Measurements from ENCODE around the gene KCNA5. TPM values are rescaled to one million over a fixed set of nuclear protein-coding genes. Genes with fewer than 3 reads are reported as not detected.

Gene KCNA5
- total RNA-seq, 1 donor from 2014 or later = 1.2 TPM

GRCh38 chr12:5027046-5027821 is 16.4 kb upstream of the KCNA5 start:
- H3K27me3 Mint-ChIP-seq (ENCODE audit: unreplicated experiment) = peaks cover 1% of the 10 kb centered on the region
- no peak for TF ChIP-seq CTCF (IDR thresholded peaks at IDR 0.05; ENCODE audit: unreplicated experiment)
- no peaks in the 10 kb centered on the region for H3K9me3 Mint-ChIP-seq (ENCODE audit: unreplicated experiment)
- DNase-seq (ENCODE audit: low spot score) = no peak
- H3K4me1 Mint-ChIP-seq (ENCODE audit: unreplicated experiment) = peaks cover 20% of the 10 kb centered on the region
- H3K27ac Mint-ChIP-seq (ENCODE audit: unreplicated experiment) = no peak overlapping the region
- no peak overlapping the region for H3K4me3 Mint-ChIP-seq (ENCODE audit: unreplicated experiment)
- H3K36me3 Mint-ChIP-seq (ENCODE audit: low read depth, unreplicated experiment) = no peaks in the 10 kb centered on the region

- H3K36me3 Mint-ChIP-seq (ENCODE audit: low read depth, unreplicated experiment) = no peaks in the 10 kb centered on the region
- H3K4me1 Mint-ChIP-seq (ENCODE audit: unreplicated experiment) = peaks cover 37% of the 10 kb centered on the region
- peaks cover 3% of the 10 kb centered on the region for H3K27me3 Mint-ChIP-seq (ENCODE audit: unreplicated experiment)
- H3K4me3 Mint-ChIP-seq (ENCODE audit: unreplicated experiment) = no peak overlapping the region
- no peak for TF ChIP-seq CTCF (IDR thresholded peaks at IDR 0.05; ENCODE audit: unreplicated experiment)
- no peak overlapping the region for H3K27ac Mint-ChIP-seq (ENCODE audit: unreplicated experiment)
- H3K9me3 Mint-ChIP-seq (ENCODE audit: unreplicated experiment) = no peaks in the 10 kb centered on the region
- no peak for DNase-seq (ENCODE audit: low spot score)
Observed at GRCh38 chr12:5030066-5030465, 13.6 kb upstream of the KCNA5 start.

- Mint-ChIP-seq H3K27ac (ENCODE audit: unreplicated experiment) (no peak overlapping the region), H3K36me3 (ENCODE audit: low read depth, unreplicated experiment) (no peaks in the 10 kb centered on the region), H3K9me3 (ENCODE audit: unreplicated experiment) (no peaks in the 10 kb centered on the region), H3K27me3 (ENCODE audit: unreplicated experiment) (peaks cover 3% of the 10 kb centered on the region), H3K4me3 (ENCODE audit: unreplicated experiment) (no peak overlapping the region), H3K4me1 (ENCODE audit: unreplicated experiment) (peaks cover 35% of the 10 kb centered on the region)
- DNase-seq (ENCODE audit: low spot score) = no peak
- TF ChIP-seq CTCF (IDR thresholded peaks at IDR 0.05; ENCODE audit: unreplicated experiment) = no peak
Observed at GRCh38 chr12:5031242-5031641, 12.4 kb upstream of the KCNA5 start.

GRCh38 chr12:5031958-5032357 is 11.7 kb upstream of the KCNA5 start:
- H3K27me3 Mint-ChIP-seq (ENCODE audit: unreplicated experiment) = peaks cover 3% of the 10 kb centered on the region
- no peaks in the 10 kb centered on the region for H3K36me3 Mint-ChIP-seq (ENCODE audit: low read depth, unreplicated experiment)
- H3K4me1 Mint-ChIP-seq (ENCODE audit: unreplicated experiment) = peaks cover 28% of the 10 kb centered on the region
- no peak for TF ChIP-seq CTCF (IDR thresholded peaks at IDR 0.05; ENCODE audit: unreplicated experiment)
- no peak overlapping the region for H3K27ac Mint-ChIP-seq (ENCODE audit: unreplicated experiment)
- DNase-seq (ENCODE audit: low spot score) = no peak
- no peaks in the 10 kb centered on the region for H3K9me3 Mint-ChIP-seq (ENCODE audit: unreplicated experiment)
- H3K4me3 Mint-ChIP-seq (ENCODE audit: unreplicated experiment) = no peak overlapping the region

- peaks cover 2% of the 10 kb centered on the region for H3K27me3 Mint-ChIP-seq (ENCODE audit: unreplicated experiment)
- H3K4me3 Mint-ChIP-seq (ENCODE audit: unreplicated experiment) = no peak overlapping the region
- no peaks in the 10 kb centered on the region for H3K36me3 Mint-ChIP-seq (ENCODE audit: low read depth, unreplicated experiment)
- H3K4me1 Mint-ChIP-seq (ENCODE audit: unreplicated experiment) = peaks cover 30% of the 10 kb centered on the region
- H3K27ac Mint-ChIP-seq (ENCODE audit: unreplicated experiment) = no peak overlapping the region
- H3K9me3 Mint-ChIP-seq (ENCODE audit: unreplicated experiment) = no peaks in the 10 kb centered on the region
- no peak for TF ChIP-seq CTCF (IDR thresholded peaks at IDR 0.05; ENCODE audit: unreplicated experiment)
- DNase-seq (ENCODE audit: low spot score) = no peak
Observed at GRCh38 chr12:5032821-5033220, 10.9 kb upstream of the KCNA5 start.
